GM23248 (cell line): ENCODE measurements around the gene GGACT.

Experiments used
- EZH2 ChIP-seq: fragments of 200-600 bp; sonication (generic); IDR thresholded peaks from 2 replicates; pipeline ENCODE4 v1.6.1; 2018; ENCODE audit warnings: antibody characterized with exemption, mild to moderate bottlenecking; ENCODE audit not compliant: insufficient read depth, poor library complexity, severe bottlenecking
- EZH2phosphoT487 ChIP-seq: fragments of 200-600 bp; sonication (generic); IDR thresholded peaks from 2 replicates; pipeline ENCODE4 v1.6.1; 2018; ENCODE audit warnings: antibody characterized with exemption, moderate library complexity, mild to moderate bottlenecking, low read depth; ENCODE audit not compliant: insufficient read depth

DNA sequence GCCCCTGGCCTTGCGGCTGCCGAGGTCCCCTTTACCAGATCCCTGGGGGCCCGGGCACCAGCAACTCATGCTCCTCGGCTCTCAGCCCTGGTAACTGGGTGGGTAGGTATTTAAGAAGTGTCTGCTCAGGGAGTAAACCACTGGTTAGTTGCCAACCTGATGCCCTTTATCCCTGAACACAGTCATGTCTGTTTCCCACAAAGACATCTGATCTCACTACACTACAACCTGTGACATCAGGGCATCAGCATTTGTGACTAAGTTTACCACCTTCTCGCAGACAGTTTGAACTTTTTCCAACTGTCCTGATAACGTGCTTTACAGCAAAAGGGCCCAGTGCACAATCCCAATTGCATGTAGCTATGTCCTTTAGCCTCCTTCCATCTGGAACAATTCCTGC is 22.0 kb downstream of the GGACT start:
- TF ChIP-seq EZH2phosphoT487 (no peak), EZH2 (no peak)
